Breast epithelium (tissue), 4 donors: ENCODE results near the gene ENAH. TPM values are rescaled to one million over a fixed set of nuclear protein-coding genes. Genes with fewer than 3 reads are reported as not detected.

ENCODE experiments used
- DNase-seq, 2 donors: peaks; one replicate each; pipeline ENCODE4 v3.0.0-alpha.2; 2019; ENCODE audit warnings: low spot score in 2 of 2
- H3K27ac ChIP-seq, 2 donors: fragments of 200-600 bp; sonication (generic) in 1 of 2; one replicate each; pipeline ENCODE4 v1.5.1; 2016 to 2019; ENCODE audit warnings: mild to moderate bottlenecking in 1 of 2
- H3K27me3 ChIP-seq, 2 donors: fragments of 200-600 bp; sonication (generic) in 1 of 2; one replicate each; pipeline versions ENCODE4 v1.5.1 to v1.6.0; 2017 to 2019; ENCODE audit warnings: control low read depth in 1 of 2, mild to moderate bottlenecking in 1 of 2
- H3K36me3 ChIP-seq: fragments of 200-600 bp; one replicate; pipeline ENCODE4 v1.5.1; 2019
- H3K4me1 ChIP-seq, 2 donors: fragments of 200-600 bp; sonication (generic); one replicate each; pipeline ENCODE4 v1.5.1; 2016 to 2019; ENCODE audit warnings: control low read depth in 1 of 2
- H3K4me3 ChIP-seq, 3 donors: fragments of 200-600 bp; sonication (generic); 1 replicate in 2 of 3; 2 replicates in 1 of 3; pipeline ENCODE4 v1.5.1; 2016 to 2019; ENCODE audit warnings: mild to moderate bottlenecking in 3 of 3, moderate library complexity in 2 of 3
- H3K9me3 ChIP-seq, 2 donors: fragments of 200-600 bp; sonication (generic) in 1 of 2; one replicate each; pipeline ENCODE4 v1.5.1; 2016 to 2019; ENCODE audit warnings: control low read depth in 1 of 2
- CTCF ChIP-seq, 3 donors: fragments of 450-650 bp; IDR thresholded peaks; one replicate each; pipeline ENCODE4 v1.5.1; 2016 to 2017; ENCODE audit warnings: antibody characterized with exemption in 3 of 3, mild to moderate bottlenecking in 3 of 3, moderate library complexity in 3 of 3
- POLR2A ChIP-seq: fragments of 450-650 bp; IDR thresholded peaks from one replicate; pipeline ENCODE4 v1.6.1; 2016; ENCODE audit warnings: antibody characterized with exemption, mild to moderate bottlenecking, moderate library complexity
- POLR2AphosphoS5 ChIP-seq, 3 donors: sonication (generic); formaldehyde crosslinking; IDR thresholded peaks; one replicate each; pipeline ENCODE4 v1.6.1; 2017; ENCODE audit warnings: antibody characterized with exemption in 3 of 3
- intact Hi-C: fragments of 100-400 bp; cut with DNase I; formaldehyde crosslinking; loops from one replicate; pipeline ENCODE4 v1.15.1; 2023; ENCODE audit warnings: low total_unique reads
- total RNA-seq, 3 donors: library from RNA; depleted of rRNA; stranded (reverse); fragments of >200 nt; gene quantifications; one replicate each; pipeline ENCODE4 v1.1.0, GENCODE V29; 2016

ENAH gene
- total RNA-seq, 3 donors from 2014 or later, result 36.2 to 62.9 (median 48.2) TPM

DNA sequence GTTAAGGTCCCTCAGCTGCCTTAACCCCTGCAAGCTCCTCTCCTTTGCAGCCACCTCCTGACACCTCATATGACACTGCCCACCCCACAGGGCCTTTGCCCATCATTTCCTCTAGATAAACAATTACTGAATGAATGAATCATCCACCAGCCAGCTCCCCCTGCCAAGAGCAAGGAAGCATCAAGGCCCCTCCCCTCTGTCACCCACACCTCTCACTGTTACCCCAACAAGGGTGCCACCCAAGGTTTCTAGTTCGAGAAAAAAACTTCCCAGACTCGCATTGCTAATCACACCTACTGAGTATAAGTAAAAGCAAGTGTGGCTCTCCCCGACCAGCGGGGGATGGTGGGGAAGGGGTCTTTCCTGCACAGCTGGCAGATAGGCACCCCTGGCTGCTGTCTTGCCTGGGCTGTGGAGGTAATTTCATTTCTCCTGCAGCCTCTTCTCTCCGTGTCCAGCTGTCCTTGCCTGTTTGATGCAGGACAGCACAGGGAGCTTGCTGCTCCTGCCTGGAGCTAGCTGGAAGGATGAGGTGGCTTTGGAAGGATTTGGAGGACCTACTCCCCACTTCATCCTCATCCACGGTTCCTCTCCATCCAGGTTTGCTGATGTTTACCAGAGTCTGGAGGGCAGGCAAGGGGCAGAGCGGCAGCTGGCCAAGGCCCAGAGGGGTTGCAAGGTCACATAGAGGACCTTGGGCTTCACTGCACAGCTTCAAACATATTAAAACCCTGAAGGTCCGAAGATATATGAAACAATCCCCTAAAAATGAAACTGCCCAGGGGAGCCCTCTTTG lies 192.0 kb downstream of the ENAH start:
- intact Hi-C loops, result no loop called here
- no peaks in the 10 kb centered on the region for H3K4me1 ChIP-seq
- H3K27me3 ChIP-seq, result no peaks in the 10 kb centered on the region
- H3K4me3 ChIP-seq, result no peak overlapping the region
- no peak for TF ChIP-seq POLR2A
- no peaks in the 10 kb centered on the region for H3K9me3 ChIP-seq
- no peak overlapping the region for H3K27ac ChIP-seq
- H3K36me3 ChIP-seq, result no peaks in the 10 kb centered on the region
- DNase-seq, result no peak

DNA sequence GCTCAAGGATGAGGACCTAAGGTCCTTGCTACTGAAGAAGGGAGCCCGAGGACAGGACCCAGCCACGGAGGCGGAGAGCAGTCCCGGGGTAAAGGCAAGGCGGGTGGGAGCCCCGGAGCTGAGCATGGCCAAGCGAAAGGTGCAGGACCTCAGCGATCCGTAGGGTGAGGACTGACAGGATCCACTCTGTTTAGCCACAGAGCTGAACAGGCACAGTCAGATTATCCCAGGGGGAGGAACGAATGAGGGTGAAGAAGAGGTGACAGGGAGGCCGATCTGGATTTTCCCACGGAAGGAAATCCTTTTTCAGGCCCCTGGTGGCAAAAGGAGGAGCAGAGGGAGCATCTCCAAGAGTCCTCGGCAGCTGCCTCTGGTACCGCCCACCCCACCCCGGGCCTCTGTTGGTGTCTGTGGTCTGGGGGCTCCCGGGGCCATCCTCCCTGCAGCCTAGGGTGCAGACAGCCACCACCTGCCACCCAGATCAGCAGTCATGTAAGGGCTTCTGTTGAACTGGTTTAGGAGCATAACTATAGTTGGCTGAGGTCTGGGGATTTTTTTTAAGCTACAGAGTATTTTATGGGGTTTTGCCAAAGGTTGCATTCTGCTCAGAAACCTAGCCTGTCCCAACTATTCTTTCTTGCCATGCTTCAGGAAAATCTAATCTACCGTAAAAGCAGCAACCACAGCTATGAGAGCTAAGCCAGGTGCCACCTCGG lies 192.7 kb downstream of the ENAH start:
- H3K9me3 ChIP-seq, result no peaks in the 10 kb centered on the region
- H3K27ac ChIP-seq, result no peak overlapping the region
- no peaks in the 10 kb centered on the region for H3K4me1 ChIP-seq
- no peaks in the 10 kb centered on the region for H3K36me3 ChIP-seq
- H3K4me3 ChIP-seq, result no peak overlapping the region
- TF ChIP-seq POLR2AphosphoS5 (IDR thresholded peaks at IDR 0.05) (no peak), POLR2A (no peak), CTCF (IDR thresholded peaks at IDR 0.05) (no peak)
- intact Hi-C loops, result no loop called here
- H3K27me3 ChIP-seq, result no peaks in the 10 kb centered on the region
- DNase-seq, result no peak

GRCh38 chr1:225458222-225458631 lies 194.7 kb downstream of the ENAH start:
- TF ChIP-seq POLR2AphosphoS5 (IDR thresholded peaks at IDR 0.05) (no peak), POLR2A (no peak), CTCF (IDR thresholded peaks at IDR 0.05) (no peak)
- Histone ChIP-seq H3K4me1 (no peaks in the 10 kb centered on the region), H3K4me3 (no peak overlapping the region), H3K27me3 (no peaks in the 10 kb centered on the region), H3K36me3 (no peaks in the 10 kb centered on the region), H3K9me3 (no peaks in the 10 kb centered on the region), H3K27ac (no peak overlapping the region)
- DNase-seq, result no peak
- intact Hi-C loops, result no loop called here

DNA sequence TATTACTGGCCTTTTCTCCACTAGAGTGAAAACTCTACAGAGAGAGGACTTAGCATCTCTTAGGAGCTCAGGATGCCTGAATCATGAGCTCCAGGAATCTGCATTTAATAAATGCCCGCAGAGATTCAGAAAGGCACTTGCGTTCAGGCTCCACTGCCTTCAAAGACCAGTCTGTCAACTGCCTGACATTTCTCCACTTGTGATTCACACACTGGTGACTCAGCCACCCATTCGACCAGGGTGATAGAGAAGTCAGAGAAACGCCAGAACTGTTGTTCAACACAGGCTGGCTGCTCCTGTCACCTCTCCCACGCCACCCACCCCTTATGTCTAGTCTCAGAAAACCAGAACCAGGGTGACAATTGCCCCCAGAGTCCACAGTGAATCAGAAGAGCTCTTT lies 198.2 kb downstream of the ENAH start:
- intact Hi-C loops, result no loop called here
- DNase-seq, result no peak
- Histone ChIP-seq H3K4me1 (no peaks in the 10 kb centered on the region), H3K36me3 (no peaks in the 10 kb centered on the region), H3K9me3 (no peaks in the 10 kb centered on the region), H3K4me3 (no peak overlapping the region), H3K27me3 (no peaks in the 10 kb centered on the region), H3K27ac (no peak overlapping the region)
- no peak for TF ChIP-seq POLR2AphosphoS5 (IDR thresholded peaks at IDR 0.05)
- no peak for TF ChIP-seq CTCF (IDR thresholded peaks at IDR 0.05)
- no peak for TF ChIP-seq POLR2A

GRCh38 chr1:225453797-225454648 lies 198.9 kb downstream of the ENAH start:
- Histone ChIP-seq H3K4me3 (no peak overlapping the region), H3K36me3 (no peaks in the 10 kb centered on the region), H3K9me3 (no peaks in the 10 kb centered on the region), H3K27me3 (no peaks in the 10 kb centered on the region), H3K27ac (no peak overlapping the region), H3K4me1 (no peaks in the 10 kb centered on the region)
- no peak for DNase-seq
- TF ChIP-seq POLR2AphosphoS5 (IDR thresholded peaks at IDR 0.05) (no peak), CTCF (IDR thresholded peaks at IDR 0.05) (no peak), POLR2A (no peak)
- intact Hi-C loops, result no loop called here
